Ovary (tissue), 9 donors: ENCODE measurements around the gene PANK3. TPM values are rescaled to one million over a fixed set of nuclear protein-coding genes. Genes with fewer than 3 reads are reported as not detected.

ENCODE experiments used
- DNase-seq, 5 donors: peaks; one replicate each; pipeline ENCODE4 v3.0.0-alpha.2; 2019 to 2020
- H3K27ac ChIP-seq, 2 donors: fragments of 200-600 bp; one replicate each; pipeline versions ENCODE4 v1.5.1 to v1.8.0; 2019 to 2022
- H3K27me3 ChIP-seq: fragments of 200-600 bp; one replicate; pipeline ENCODE4 v1.8.0; 2022
- H3K36me3 ChIP-seq: fragments of 200-600 bp; sonication (generic); one replicate; pipeline ENCODE4 v1.5.1; 2019
- H3K4me1 ChIP-seq: one replicate; pipeline ENCODE4 v1.8.1; 2013; ENCODE audit warnings: mild to moderate bottlenecking, moderate library complexity; ENCODE audit not compliant: insufficient read depth
- H3K4me3 ChIP-seq: fragments of 200-600 bp; sonication (generic); one replicate; pipeline ENCODE4 v1.5.1; 2017
- H3K9me3 ChIP-seq, 2 donors: fragments of 200-600 bp in 1 of 2; sonication (generic) in 1 of 2; one replicate each; pipeline versions ENCODE4 v1.5.1 to v1.8.1; 2013 to 2019; ENCODE audit warnings: mild to moderate bottlenecking in 1 of 2, moderate library complexity in 1 of 2
- CTCF ChIP-seq, 3 donors: fragments of 450-650 bp in 2 of 3; fragments of 200-600 bp in 1 of 3; IDR thresholded peaks; one replicate each; pipeline versions ENCODE4 v1.5.1 to v1.8.0; 2016 to 2022; ENCODE audit warnings: antibody characterized with exemption in 3 of 3, mild to moderate bottlenecking in 1 of 3
- EP300 ChIP-seq: sonication (generic); formaldehyde crosslinking; IDR thresholded peaks from one replicate; pipeline ENCODE4 v1.6.1; 2017; ENCODE audit warnings: antibody characterized with exemption
- POLR2A ChIP-seq: fragments of 450-650 bp; IDR thresholded peaks from one replicate; pipeline ENCODE4 v1.6.1; 2017; ENCODE audit warnings: antibody characterized with exemption, mild to moderate bottlenecking, moderate library complexity
- WGBS, 3 donors: extraction: QIAGEN DNeasy Blood & Tissue Kit in 1 of 3; methylation state at CpG; one replicate each; pipeline versions ENCODE4 v1.1.5 to v1.1.7; 2013 to 2017; 5-methylcytosine and 5-hydroxymethylcytosine counted together
- intact Hi-C, 4 donors: fragments of 100-400 bp; cut with DNase I; formaldehyde crosslinking; loops; one replicate each; pipeline versions ENCODE4 v1.11.0 to v1.15.1; 2022 to 2023
- polyA plus RNA-seq, 2 donors: library from polyadenylated mRNA; stranded (reverse); fragments of 200-250 nt in 1 of 2; fragments of 350-450 nt in 1 of 2; fragmentation: Illumina TruSeq in 1 of 2; extraction: RNeasy Lipid Tissue Mini Kit (QIAGEN cat#74804) in 1 of 2; gene quantifications; one replicate each; pipeline ENCODE4 v1.2.3, GENCODE V29; 2013 to 2014
- total RNA-seq, 7 donors: library from RNA; depleted of rRNA in 2 of 7; stranded (reverse); fragments of >200 nt in 2 of 7; fragmentation: NEBNext Ultra II Directional in 3 of 7; extraction: Animal tissue kit (Norgen Biotek cat#: 25700) in 3 of 7; gene quantifications; one replicate each; pipeline versions ENCODE4 v1.1.0 to v1.2.4, GENCODE V29; 2016 to 2023
- donor health status: DM: no; HTN: no; CAD: no; lungs with moderate emphysema.
- donor health status: DM: no; HTN: no; CAD: no.
- donor health status: Bipolar disorder and iron deficiency.
- donor health status: DM: yes; HTN: yes; CAD: no.
- donor health status: DM: no; HTN: no; CAD: no.
- donor health status: DM: yes; HTN: yes; CAD: no.

PANK3 gene
- total and polyA plus RNA-seq, 9 donors, result 8.3 to 59.1 (median 35.7) TPM

- Histone ChIP-seq H3K4me3 (no peak overlapping the region), H3K9me3 (no peaks in the 10 kb centered on the region), H3K27ac (no peak overlapping the region), H3K27me3 (no peaks in the 10 kb centered on the region), H3K36me3 (no peaks in the 10 kb centered on the region), H3K4me1 (no peaks in the 10 kb centered on the region)
- TF ChIP-seq POLR2A, result no peak
- TF ChIP-seq EP300, result no peak
- no peak for TF ChIP-seq CTCF (IDR thresholded peaks at IDR 0.05)
- DNase-seq, result no peak
- WGBS, 3 donors, result 24 to 48% (median 41%) methylated on average over 2 of the region's 2 CpGs
- intact Hi-C loops, result no loop called here
These were observed 12.3 kb upstream of the PANK3 start for GRCh38 chr5:168591302-168592013.

GRCh38 chr5:168590666-168591065 lies 11.5 kb upstream of the PANK3 start:
- H3K36me3 ChIP-seq, result no peaks in the 10 kb centered on the region
- 76 to 86% (median 79%) methylated on average over 3 of the region's 3 CpGs for WGBS, 3 donors
- H3K4me3 ChIP-seq, result no peak overlapping the region
- no peak overlapping the region for H3K27ac ChIP-seq
- H3K9me3 ChIP-seq, result no peaks in the 10 kb centered on the region
- no peak for DNase-seq
- no peaks in the 10 kb centered on the region for H3K4me1 ChIP-seq
- intact Hi-C loops, result no loop called here
- TF ChIP-seq EP300 (no peak), POLR2A (no peak), CTCF (IDR thresholded peaks at IDR 0.05) (no peak)
- H3K27me3 ChIP-seq, result no peaks in the 10 kb centered on the region

- intact Hi-C loops, result no loop called here
- no peak for TF ChIP-seq POLR2A
- TF ChIP-seq CTCF (IDR thresholded peaks at IDR 0.05), result no peak
- TF ChIP-seq EP300, result no peak
These were observed 8.8 kb upstream of the PANK3 start for GRCh38 chr5:168587987-168588386.

GRCh38 chr5:168585119-168585856 lies 6.1 kb upstream of the PANK3 start:
- intact Hi-C loops, result no loop called here
- DNase-seq, result no peak
- 62 to 65% (median 63%) methylated on average over 5 of the region's 5 CpGs for WGBS, 3 donors
- Histone ChIP-seq H3K27ac (no peak overlapping the region), H3K4me1 (no peaks in the 10 kb centered on the region), H3K27me3 (no peaks in the 10 kb centered on the region), H3K4me3 (no peak overlapping the region), H3K36me3 (no peaks in the 10 kb centered on the region), H3K9me3 (no peaks in the 10 kb centered on the region)
- TF ChIP-seq POLR2A (no peak), CTCF (IDR thresholded peaks at IDR 0.05) (no peak), EP300 (no peak)

More at GRCh38 chr5:168587987-168588386, 8.8 kb upstream of the PANK3 start:
- H3K9me3 ChIP-seq, result no peaks in the 10 kb centered on the region
- no peaks in the 10 kb centered on the region for H3K4me1 ChIP-seq
- no peak for DNase-seq
- no peak overlapping the region for H3K4me3 ChIP-seq
- WGBS, 3 donors, result 90 to 96% (median 94%) methylated on average over 5 of the region's 5 CpGs
- no peaks in the 10 kb centered on the region for H3K27me3 ChIP-seq
- no peaks in the 10 kb centered on the region for H3K36me3 ChIP-seq
- no peak overlapping the region for H3K27ac ChIP-seq
